Stimulated activated CD4-positive, alpha-beta T cell treated with anti-CD3 and anti-CD28 coated beads, Interleukin-12 subunit alpha, Interleukin-12 subunit beta, amount 100 ng/mL, for 48 hours (primary cell): ENCODE data around the gene CENPV.

Experiments used
- DNase-seq, 3 donors: peaks; one replicate each; pipeline ENCODE4 v3.0.0-alpha.2; 2020; ENCODE audit warnings: low read depth in 2 of 3, low spot score in 1 of 3

CENPV gene

DNA sequence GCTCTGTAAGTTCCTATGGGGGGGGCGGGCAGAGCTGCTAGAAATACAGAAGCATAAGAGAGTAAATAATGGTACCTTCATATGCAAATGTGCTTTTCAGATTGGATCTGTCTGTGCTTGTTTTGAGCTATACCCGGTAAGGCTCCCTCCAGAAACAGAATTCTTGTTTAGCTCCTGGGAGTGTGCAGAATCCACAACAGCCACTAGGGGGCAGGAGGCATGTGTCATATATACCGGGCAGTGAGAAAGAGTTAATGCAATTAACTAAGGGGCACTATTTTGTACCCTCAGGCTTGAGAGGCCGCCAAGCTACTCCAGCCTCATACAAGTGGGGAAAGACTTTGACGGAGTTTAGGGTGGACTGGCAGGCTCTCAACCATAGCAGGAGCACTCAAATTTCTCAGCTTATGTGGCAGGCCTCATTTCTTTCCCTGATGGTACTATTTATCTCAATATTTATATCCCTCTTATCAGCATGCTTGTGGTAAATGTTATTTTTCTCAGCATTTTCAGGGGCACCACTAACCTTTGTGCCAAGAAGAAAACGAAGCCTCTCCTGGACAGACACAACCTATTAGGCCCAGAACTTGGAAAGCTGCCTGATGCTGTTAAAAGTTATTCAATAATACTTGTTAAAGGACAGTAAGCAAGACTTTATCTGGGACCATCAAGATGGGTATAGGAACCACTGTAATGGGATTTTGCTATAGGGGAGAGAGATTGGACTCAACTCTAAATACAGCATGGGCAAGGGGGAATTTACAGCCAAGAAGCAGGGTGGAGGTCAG lies 10.7 kb upstream of the CENPV start:
- peak; percentile 63 to 78 (median 71) for DNase-seq

DNA sequence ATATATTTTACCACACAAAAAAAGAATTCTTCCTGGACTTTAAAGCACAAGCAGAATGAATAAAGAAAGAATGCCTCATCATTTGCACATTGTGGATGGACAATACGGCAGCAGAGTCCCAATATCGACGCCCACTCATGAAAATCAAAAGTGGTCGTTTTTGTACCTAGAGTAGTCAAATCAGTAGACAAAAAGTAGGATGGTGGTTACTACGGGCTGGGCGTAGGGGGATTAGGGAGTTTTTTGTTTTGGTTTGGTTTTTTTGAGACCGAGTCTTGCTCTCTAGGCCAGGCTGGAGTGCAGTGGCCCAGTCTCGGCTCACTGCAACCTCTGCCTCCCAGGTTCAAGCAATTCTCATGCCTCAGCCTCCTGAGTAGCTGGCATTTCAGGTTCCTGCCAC lies 8.6 kb upstream of the CENPV start:
- peak in 1 of 3 donors; percentile 14 for DNase-seq

DNA sequence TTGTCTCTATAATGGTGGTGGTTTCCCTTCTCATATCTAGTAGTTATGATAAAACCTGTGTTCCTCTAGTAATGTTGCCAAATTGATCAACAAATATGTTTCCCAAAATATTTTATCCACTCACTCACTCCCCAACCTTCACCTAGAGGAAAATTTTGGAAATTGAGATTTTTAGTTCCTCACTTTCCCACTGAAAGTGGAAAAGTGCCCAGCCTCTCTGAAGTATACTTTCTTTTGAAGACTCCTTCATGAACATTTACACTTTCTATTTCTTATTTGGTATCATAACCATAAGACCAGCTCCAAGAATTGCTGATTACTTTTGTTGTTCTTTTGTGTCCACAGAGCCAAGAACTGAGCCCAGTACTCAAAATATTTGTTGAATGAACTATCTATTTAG lies 5.1 kb upstream of the CENPV start:
- no peak for DNase-seq

DNA sequence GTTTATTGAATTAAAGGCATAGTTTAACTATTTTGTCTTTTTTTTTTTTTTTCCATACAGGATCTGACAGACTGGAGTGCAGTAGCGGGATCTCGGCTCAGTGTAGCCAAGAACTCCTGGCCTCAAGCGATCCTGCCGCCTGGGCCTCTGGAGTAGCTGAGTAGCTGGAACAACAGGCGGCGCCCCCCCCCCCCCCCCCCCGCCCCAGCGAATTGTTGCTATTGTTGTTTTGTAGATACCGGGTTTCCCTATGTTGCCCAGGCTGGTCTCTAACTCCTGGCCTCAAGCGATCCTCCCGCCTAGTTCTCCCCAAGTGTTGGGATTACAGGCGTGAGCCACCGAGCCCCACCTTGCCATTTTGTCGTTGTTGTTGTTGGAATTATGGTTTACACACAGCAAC lies 1.3 kb upstream of the CENPV start:
- DNase-seq: no peak

GRCh38 chr17:16352667-16353316 lies 477 bp downstream of the CENPV start:
- peak in 2 of 3 donors; percentile 16 to 32 for DNase-seq

- peak; percentile 11 to 30 (median 30) for DNase-seq
These were observed 984 bp downstream of the CENPV start for GRCh38 chr17:16352303-16352666.

DNA sequence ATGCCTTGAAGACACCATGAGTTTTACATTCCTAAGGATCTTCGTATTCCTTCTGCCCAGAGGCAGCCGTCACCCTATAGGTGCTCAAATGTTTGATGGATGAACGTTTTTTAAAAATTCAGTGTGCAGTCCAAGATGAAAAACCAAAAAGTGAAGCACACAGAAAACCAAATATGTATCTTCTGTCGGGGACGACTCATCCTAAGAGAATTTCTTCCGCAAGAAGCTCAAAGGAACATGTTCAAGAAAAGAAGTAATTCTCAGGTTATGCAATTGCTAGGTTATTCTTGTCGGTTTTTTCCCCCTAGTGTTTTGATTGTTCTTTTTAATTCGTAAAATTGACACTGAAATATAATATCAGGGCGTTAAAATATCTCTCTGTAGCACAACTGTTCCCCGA lies 1.4 kb downstream of the CENPV start:
- DNase-seq: no peak

GRCh38 chr17:16349431-16349830 lies 3.8 kb downstream of the CENPV start:
- DNase-seq: no peak

DNA sequence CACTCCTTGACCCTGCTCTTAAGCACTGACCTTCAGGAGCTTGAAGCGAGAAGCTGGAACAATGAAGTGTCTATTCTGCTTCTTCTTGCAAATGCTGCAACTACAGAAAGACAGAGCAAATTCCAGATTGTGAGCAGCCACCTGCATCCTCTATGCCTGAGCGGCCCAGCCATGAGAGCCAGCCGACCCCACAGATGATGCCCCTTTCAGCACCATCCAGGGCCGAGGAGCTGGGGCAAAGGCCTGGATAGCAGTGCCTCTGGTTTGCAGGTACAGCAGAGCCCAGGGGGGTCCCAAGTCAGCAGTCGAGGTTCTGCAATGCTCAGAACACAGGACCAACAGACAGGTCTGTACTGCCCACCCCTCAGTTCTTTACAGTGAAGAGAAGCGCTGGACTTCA lies 4.7 kb downstream of the CENPV start:
- DNase-seq: no peak

GRCh38 chr17:16346721-16347271 lies 6.5 kb downstream of the CENPV start:
- no peak for DNase-seq

- DNase-seq: no peak
These were observed 7.7 kb downstream of the CENPV start for GRCh38 chr17:16345565-16345964.

DNA sequence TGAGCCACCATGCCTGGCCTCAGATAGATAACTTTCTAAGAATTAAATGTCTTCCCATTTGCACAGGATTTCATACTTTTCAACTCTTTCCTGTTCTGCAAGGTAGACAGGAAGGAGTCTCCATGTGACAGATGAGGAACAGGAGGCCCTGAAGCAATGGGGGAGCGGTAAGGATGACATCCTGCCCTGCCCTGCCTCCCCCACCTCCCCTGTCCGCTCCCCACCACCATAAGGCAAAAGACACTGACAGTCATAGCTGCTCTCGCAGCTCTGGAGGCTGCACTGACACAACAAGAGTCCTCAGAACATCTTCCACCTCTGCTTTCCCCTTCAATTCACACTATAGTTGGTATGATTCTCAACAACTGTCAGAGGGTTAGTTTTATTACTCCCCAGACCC lies 9.7 kb downstream of the CENPV start:
- no peak for DNase-seq

- DNase-seq: no peak
These were observed 10.3 kb downstream of the CENPV start for GRCh38 chr17:16342979-16343378.

DNA sequence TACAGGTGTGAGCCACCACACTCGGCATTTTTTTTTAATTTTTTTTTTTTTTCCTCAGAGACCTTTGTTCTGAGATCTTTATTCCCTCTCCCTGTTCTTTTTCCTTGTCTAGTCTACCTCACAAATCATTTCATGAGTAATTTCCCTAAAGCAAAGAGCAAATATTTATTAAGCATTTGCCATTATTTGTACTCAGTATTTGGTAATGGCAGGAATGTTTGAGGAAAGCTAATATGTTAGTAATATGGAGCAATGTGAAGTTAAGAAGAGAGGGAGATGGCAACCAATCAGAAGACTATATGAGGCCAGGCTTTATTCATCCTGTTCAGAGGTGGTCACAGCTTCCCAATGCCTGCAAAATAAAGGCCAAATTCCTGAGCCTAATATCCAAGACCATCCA lies 13.3 kb downstream of the CENPV start:
- DNase-seq: no peak

GRCh38 chr17:16339402-16339801 lies 13.9 kb downstream of the CENPV start:
- DNase-seq: no peak

DNA sequence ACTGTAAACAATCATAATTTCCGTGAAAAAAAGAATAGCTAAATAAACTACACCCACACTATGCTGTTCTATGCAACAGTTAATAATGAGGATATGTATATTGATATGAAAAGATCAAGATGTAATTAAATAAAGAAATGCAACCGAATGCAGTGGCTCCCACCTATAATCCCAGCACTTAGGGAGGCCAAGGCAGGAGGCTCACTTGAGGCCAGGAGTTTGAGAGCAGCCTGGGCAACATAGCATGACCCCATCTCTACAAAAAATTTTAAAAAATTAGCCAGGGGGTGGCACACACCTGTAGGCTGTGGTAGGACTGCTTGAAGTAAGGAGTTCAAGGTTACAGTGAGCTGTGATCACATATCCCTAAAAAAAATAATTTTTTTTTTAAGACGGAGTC lies 14.9 kb downstream of the CENPV start:
- DNase-seq: no peak

DNA sequence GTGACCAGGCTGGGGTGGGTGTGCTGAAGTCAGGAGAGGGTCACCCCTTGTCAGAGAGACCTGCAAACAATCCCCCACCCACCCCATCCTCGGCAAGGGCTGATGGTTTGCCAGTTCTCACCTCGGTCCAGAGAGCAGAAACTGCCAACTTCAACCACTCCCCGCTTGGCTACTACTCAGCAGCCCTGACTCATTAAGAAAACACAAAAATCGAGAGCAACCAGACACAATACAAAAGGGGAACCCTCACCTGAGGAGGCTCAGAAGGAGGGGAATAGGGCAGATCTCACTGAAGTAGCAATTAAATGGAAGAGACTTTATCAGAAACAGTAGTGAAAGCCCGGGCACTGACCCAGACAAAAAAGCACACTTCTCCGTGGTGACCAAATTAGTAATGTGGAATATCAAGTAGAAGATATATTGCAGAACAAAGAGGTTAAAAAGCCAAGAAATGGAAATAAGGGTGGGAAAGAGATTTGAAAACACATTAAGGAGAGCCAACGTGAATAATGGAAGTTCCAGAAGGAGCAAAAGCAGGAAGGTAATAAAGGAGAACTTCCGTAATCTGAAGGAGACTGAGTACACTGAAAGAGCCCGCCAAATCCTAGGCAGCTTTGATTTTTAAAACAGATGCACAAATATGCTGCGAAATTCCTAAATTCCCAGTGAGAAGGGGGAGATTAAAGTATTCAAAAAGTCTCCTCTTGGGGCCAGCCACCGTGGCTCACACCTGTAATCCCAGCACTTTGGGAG lies 23.6 kb downstream of the CENPV start:
- DNase-seq: no peak

- no peak for DNase-seq
These were observed 24.3 kb downstream of the CENPV start for GRCh38 chr17:16328997-16329396.

DNA sequence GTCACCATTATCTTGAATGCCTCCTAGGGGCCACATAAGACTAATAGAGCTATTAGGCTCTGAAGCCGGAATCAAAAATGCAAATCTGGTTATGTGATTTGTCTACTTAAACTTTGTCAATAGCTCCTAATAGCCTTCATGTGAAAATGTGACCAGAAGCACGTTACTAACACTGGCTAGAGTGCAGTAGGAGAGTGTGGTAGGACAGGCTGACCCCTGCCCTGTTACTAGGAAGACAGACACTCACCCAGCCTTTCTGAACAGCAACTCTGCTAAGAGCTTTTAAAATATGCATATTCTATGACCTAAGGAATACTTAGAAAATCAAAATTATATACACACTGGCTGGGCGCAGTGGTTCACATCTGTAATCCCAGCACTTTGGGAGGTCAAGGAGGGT lies 26.3 kb downstream of the CENPV start:
- DNase-seq: no peak

- no peak for DNase-seq
These were observed 27.3 kb downstream of the CENPV start for GRCh38 chr17:16325964-16326363.

DNA sequence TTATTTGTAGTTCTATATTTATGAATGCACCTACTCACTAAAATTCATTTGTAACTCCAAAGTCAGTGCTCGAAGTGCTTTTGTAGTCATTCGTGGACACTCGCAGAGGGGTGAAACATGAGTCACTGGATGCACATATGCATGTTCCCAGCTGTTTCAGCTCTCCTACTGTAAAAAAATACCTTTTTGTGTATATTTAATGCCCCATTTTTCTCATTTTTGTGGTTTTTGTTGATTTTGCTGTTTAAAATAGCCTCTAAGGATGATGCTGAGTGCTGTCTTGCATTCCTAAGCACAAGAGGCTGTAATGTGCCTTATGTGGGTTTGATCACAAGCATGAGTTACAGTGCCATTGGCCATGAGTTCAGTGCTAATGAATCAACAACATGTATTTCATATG lies 30.6 kb downstream of the CENPV start:
- DNase-seq: no peak

GRCh38 chr17:16319969-16320368 lies 33.3 kb downstream of the CENPV start:
- DNase-seq: no peak
